CD4-positive, alpha-beta memory T cell (primary cell): Measurements from ENCODE around the gene SELENOK. TPM values are rescaled to one million over a fixed set of nuclear protein-coding genes. Genes with fewer than 3 reads are reported as not detected.

Experiments used
- CTCF ChIA-PET: fragments of 350-600 bp; sonication (Branson Sonifier 250); formaldehyde crosslinking; loops from one replicate; lab custom pipeline; 2021; ENCODE audit warnings: inconsistent platforms; ENCODE audit not compliant: partially characterized antibody; lab: Charles Lee
- POLR2A ChIA-PET: fragments of 350-600 bp; sonication (Branson Sonifier 250); formaldehyde crosslinking; loops from one replicate; lab custom pipeline; 2021; ENCODE audit not compliant: partially characterized antibody; lab: Charles Lee
- DNase-seq, 5 donors: peaks; one replicate each; pipeline versions ENCODE4 v3.0.0 to v3.0.0-alpha.2; 2020 to 2022; ENCODE audit warnings: mixed read lengths in 1 of 5
- H3K27ac ChIP-seq: one replicate; pipeline ENCODE4 v1.7.0; 2013; ENCODE audit warnings: low read depth, low read length
- H3K27me3 ChIP-seq: 2 replicates; pipeline ENCODE4 v1.7.0; 2013; ENCODE audit warnings: mild to moderate bottlenecking, low read length, moderate library complexity; ENCODE audit not compliant: insufficient read depth
- H3K36me3 ChIP-seq: 2 replicates; pipeline ENCODE4 v1.7.0; 2013; ENCODE audit warnings: mild to moderate bottlenecking, low read length, moderate library complexity; ENCODE audit not compliant: insufficient read depth
- H3K4me1 ChIP-seq: 2 replicates; pipeline ENCODE4 v1.7.0; 2013; ENCODE audit warnings: mild to moderate bottlenecking, low read length, moderate library complexity; ENCODE audit not compliant: insufficient read depth
- H3K4me3 ChIP-seq, 2 donors: one replicate each; pipeline ENCODE4 v1.7.0; 2013; ENCODE audit warnings: low read length in 2 of 2, mild to moderate bottlenecking in 1 of 2
- H3K9me3 ChIP-seq, 2 donors: one replicate each; pipeline ENCODE4 v1.7.0; 2013; ENCODE audit warnings: low read length in 2 of 2, control low read depth in 1 of 2; ENCODE audit not compliant: control insufficient read depth in 1 of 2
- H3K27ac Mint-ChIP-seq, 7 donors: one replicate each; pipeline ENCODE4 v1.8.0; 2020 to 2021; ENCODE audit warnings: mixed read lengths in 7 of 7, mild to moderate bottlenecking in 6 of 7, inconsistent platforms in 3 of 7, moderate library complexity in 3 of 7
- H3K27me3 Mint-ChIP-seq, 2 donors: one replicate each; pipeline ENCODE4 v1.8.0; 2020 to 2021; ENCODE audit warnings: mixed read lengths in 2 of 2
- H3K36me3 Mint-ChIP-seq, 2 donors: one replicate each; pipeline ENCODE4 v1.8.0; 2020 to 2021; ENCODE audit warnings: mixed read lengths in 2 of 2, inconsistent platforms in 1 of 2, mild to moderate bottlenecking in 1 of 2
- H3K4me1 Mint-ChIP-seq, 4 donors: one replicate each; pipeline ENCODE4 v1.8.0; 2020 to 2021; ENCODE audit warnings: mixed read lengths in 4 of 4, mild to moderate bottlenecking in 1 of 4
- H3K4me3 Mint-ChIP-seq, 8 donors: one replicate each; pipeline ENCODE4 v1.8.0; 2020 to 2021; ENCODE audit warnings: mixed read lengths in 8 of 8, mild to moderate bottlenecking in 7 of 8, moderate library complexity in 6 of 8, inconsistent platforms in 3 of 8
- H3K9me3 Mint-ChIP-seq, 8 donors: one replicate each; pipeline ENCODE4 v1.8.0; 2020 to 2021; ENCODE audit warnings: mixed read lengths in 8 of 8, mild to moderate bottlenecking in 5 of 8, inconsistent platforms in 3 of 8, moderate library complexity in 1 of 8
- intact Hi-C: fragments of 100-400 bp; cut with micrococcal nuclease; formaldehyde crosslinking; loops from one replicate; pipeline ENCODE4 v1.15.1; 2023
- polyA plus RNA-seq, 2 donors: library from polyadenylated mRNA; unstranded; fragments of 300-500 nt; fragmentation: Illumina TruSeq; gene quantifications; one replicate each; pipeline ENCODE4 v1.2.3, GENCODE V29; 2021
- total RNA-seq, 2 experiments: library from RNA; stranded (reverse); gene quantifications; one replicate each; pipeline ENCODE4 v1.2.3, GENCODE V29; 2021

The SELENOK gene
- total and polyA plus RNA-seq, 4 experiments from 2014 or later, result 43.2 to 134 (median 76.6) TPM

DNA sequence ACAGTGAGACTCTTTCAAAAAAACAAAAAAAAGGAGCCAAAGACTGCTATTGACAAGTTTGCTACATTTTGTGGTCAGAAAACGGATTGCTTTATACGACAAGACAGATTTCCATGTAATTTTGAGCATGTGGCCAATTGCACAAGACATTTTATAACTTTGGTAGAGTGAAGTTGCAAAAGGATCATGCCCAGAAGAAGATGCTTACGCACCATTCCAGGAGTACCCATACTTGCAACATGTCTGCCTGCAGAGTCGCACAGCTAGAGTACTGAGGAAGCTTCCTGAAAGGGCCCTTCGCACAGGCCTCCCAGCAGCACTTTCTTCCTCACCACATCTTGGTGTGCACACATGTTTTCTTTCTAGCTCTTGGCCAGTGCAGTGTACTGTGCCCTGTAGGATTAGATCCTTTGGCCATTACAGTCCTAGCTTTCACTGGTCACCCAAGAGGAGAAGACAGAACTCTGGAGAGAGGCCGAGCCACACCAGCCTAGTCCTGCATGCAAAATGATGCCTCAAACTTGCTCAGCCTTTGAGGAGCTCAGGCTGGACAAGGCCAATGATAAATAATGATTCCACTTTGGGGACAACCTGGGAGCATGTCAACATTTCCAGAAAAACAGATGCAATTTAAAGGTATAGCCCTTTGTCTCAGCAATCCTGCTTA lies 57.1 kb downstream of the SELENOK start:
- intact Hi-C loops, result no loop called here
- H3K27me3 Mint-ChIP-seq, result peaks cover 0 to 1% of the 10 kb centered on the region in 2 donors
- Histone ChIP-seq H3K4me1 (no peaks in the 10 kb centered on the region), H3K27me3 (no peaks in the 10 kb centered on the region), H3K27ac (no peak overlapping the region), H3K36me3 (no peaks in the 10 kb centered on the region), H3K4me3 (no peak overlapping the region), H3K9me3 (no peaks in the 10 kb centered on the region)
- POLR2A ChIA-PET, result no interaction called here
- no peaks in the 10 kb centered on the region for H3K36me3 Mint-ChIP-seq
- no peak overlapping the region for H3K27ac Mint-ChIP-seq
- no peak overlapping the region for H3K4me3 Mint-ChIP-seq
- CTCF ChIA-PET, result no interaction called here
- no peaks in the 10 kb centered on the region for H3K4me1 Mint-ChIP-seq
- DNase-seq, result no peak
- no peaks in the 10 kb centered on the region for H3K9me3 Mint-ChIP-seq

Other genes starting within 250 kb of the SELENOK start
- gene CHDH, start 45.4 kb downstream of the SELENOK start, total RNA-seq, result under 1 TPM; 0.23 to 0.47 TPM
- under 1 TPM in 1 of 2 donors, not detected in 1; 0.67 TPM for gene CHDH, start 45.4 kb downstream of the SELENOK start, polyA plus RNA-seq
- under 1 TPM; 0.64 to 0.87 TPM for gene IL17RB, start 45.3 kb downstream of the SELENOK start, total RNA-seq
- 1 to 10 TPM in 1 of 2 donors, under 1 TPM in 1; 0.09 to 1.0 TPM for gene IL17RB, start 45.3 kb downstream of the SELENOK start, polyA plus RNA-seq
- 10 to 100 TPM; 37.7 to 38.1 TPM for gene ACTR8, start 9.7 kb downstream of the SELENOK start, total RNA-seq
- gene ACTR8, start 9.7 kb downstream of the SELENOK start, polyA plus RNA-seq, result 10 to 100 TPM; 13.1 to 24.7 TPM
- gene CACNA2D3, start 230.7 kb upstream of the SELENOK start, total RNA-seq, result not detected
- gene CACNA2D3, start 230.7 kb upstream of the SELENOK start, polyA plus RNA-seq, result not detected